Left renal cortex interstitium (tissue), 4 donors: ENCODE results near the gene CCDC112. TPM values are rescaled to one million over a fixed set of nuclear protein-coding genes. Genes with fewer than 3 reads are reported as not detected.
"Not testable (repeated sequence)": the region's sequence is repeated elsewhere in the genome, so short reads cannot be mapped to it uniquely, and the experiment has no call there.

Experiments
- DNase-seq, 4 donors: peaks; one replicate each; pipeline ENCODE4 v3.0.0-alpha.2; 2013; ENCODE audit warnings: low read depth in 4 of 4, low spot score in 2 of 4, missing footprints in 1 of 4
- polyA plus RNA-seq, 4 donors: library from polyadenylated mRNA; unstranded; fragments of 120-200 nt; gene quantifications; one replicate each; pipeline ENCODE4 v1.2.1, GENCODE V29; 2013; ENCODE audit not compliant: insufficient read length in 4 of 4

The CCDC112 gene
- polyA plus RNA-seq, 4 donors = 14.5 to 17.7 (median 17.3) TPM

- no peak for DNase-seq
Measured at GRCh38 chr5:115264786-115265185, 31.7 kb downstream of the CCDC112 start.

GRCh38 chr5:115263078-115263380, 33.4 kb downstream of the CCDC112 start:
- DNase-seq = peak in 2 of 4 donors; percentile 32 to 39

- DNase-seq = peak; percentile 38 to 60 (median 50)
Measured at GRCh38 chr5:115262321-115263077, 34.0 kb downstream of the CCDC112 start, which contains the start of gene PGGT1B. TSS of gene PGGT1B (minus strand) at chr5:115262877. CDS start at chr5:115262851, 26 bp downstream.

GRCh38 chr5:115262011-115262320, 34.5 kb downstream of the CCDC112 start:
- peak in 2 of 4 donors; percentile 6 to 7 for DNase-seq

GRCh38 chr5:115260248-115260647, 36.2 kb downstream of the CCDC112 start:
- no peak for DNase-seq

- no peak for DNase-seq
Measured at GRCh38 chr5:115257981-115258380, 38.5 kb downstream of the CCDC112 start.

- DNase-seq = not testable (repeated sequence)
Measured at GRCh38 chr5:115249379-115249778, 47.1 kb downstream of the CCDC112 start.

GRCh38 chr5:115246361-115246991, 50.0 kb downstream of the CCDC112 start:
- DNase-seq = peak in 3 of 4 donors; percentile 20 to 36 (median 21)

GRCh38 chr5:115243412-115243811, 53.0 kb downstream of the CCDC112 start:
- DNase-seq = no peak

- DNase-seq = no peak
Measured at GRCh38 chr5:115241881-115242642, 54.4 kb downstream of the CCDC112 start.

GRCh38 chr5:115237066-115237465, 59.4 kb downstream of the CCDC112 start:
- DNase-seq = no peak

- no peak for DNase-seq
Measured at GRCh38 chr5:115236599-115236998, 59.9 kb downstream of the CCDC112 start.

- DNase-seq = no peak
Measured at GRCh38 chr5:115231598-115231997, 64.9 kb downstream of the CCDC112 start.

- no peak for DNase-seq
Measured at GRCh38 chr5:115229606-115230005, 66.8 kb downstream of the CCDC112 start.

- DNase-seq = no peak
Measured at GRCh38 chr5:115227281-115227680, 69.2 kb downstream of the CCDC112 start.

Other genes starting within 250 kb of the CCDC112 start
- 1 to 10 TPM; 2.4 to 3.4 (median 2.7) TPM for gene TRIM36, start 126.7 kb downstream of the CCDC112 start, polyA plus RNA-seq
- 10 to 100 TPM; 28.1 to 36.5 (median 31.3) TPM for gene PGGT1B, start 33.8 kb downstream of the CCDC112 start, polyA plus RNA-seq
- gene FEM1C, start 248.1 kb upstream of the CCDC112 start, polyA plus RNA-seq = 10 to 100 TPM; 19.6 to 22.1 (median 21.1) TPM